ENCODE data around the gene ANO1. TPM values are rescaled to one million over a fixed set of nuclear protein-coding genes. Genes with fewer than 3 reads are reported as not detected.

ANO1 gene
- total RNA-seq, 1 donor, result 0.36 TPM

DNA sequence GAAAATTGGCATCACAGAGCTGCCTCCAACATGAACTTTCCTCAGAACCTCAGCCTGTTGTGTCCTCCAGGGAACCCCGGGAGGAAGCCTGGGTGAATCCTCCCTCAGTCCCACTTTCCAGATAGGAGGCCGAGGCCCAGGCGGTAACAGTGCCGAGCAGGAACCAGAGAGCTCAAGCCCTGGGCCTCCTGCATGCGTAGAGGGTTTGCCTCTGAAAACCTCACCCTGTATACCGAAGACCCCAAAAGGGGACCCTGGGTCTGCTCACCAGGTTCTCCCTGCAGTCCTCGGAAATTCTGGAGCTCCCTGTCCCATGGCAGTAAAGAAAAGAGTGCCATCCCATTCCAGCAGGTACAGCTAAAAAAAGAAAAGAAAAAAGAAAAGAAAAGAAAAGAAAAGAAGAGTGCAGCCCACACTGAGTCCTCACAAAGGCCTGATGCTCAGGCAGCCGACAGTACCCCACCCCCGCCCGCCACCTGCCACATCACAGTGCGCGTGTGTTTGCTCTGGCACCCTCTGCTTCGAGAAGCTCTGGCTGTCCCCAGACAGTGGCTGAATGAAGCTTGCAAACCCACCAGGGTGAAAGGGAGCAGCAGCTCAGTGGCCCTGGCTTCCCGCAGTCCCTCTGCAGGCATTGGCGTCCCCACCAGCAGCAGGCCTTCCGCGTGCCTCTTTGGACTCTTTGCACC lies 96.6 kb downstream of the ANO1 start:
- no peak for TF ChIP-seq CTCF (IDR thresholded peaks at IDR 0.05; ENCODE audit: insufficient read depth, low read length)
- no peak for DNase-seq (ENCODE audit: low read depth)

GRCh38 chr11:70175236-70175698 lies 97.2 kb downstream of the ANO1 start:
- DNase-seq (ENCODE audit: low read depth), result no peak
- TF ChIP-seq CTCF (IDR thresholded peaks at IDR 0.05; ENCODE audit: insufficient read depth, low read length), result no peak
- no peak overlapping the region for H3K4me3 ChIP-seq (ENCODE audit: low read depth, low read length)

More for the DNA sequence above, 96.6 kb downstream of the ANO1 start:
- H3K4me3 ChIP-seq (ENCODE audit: low read depth, low read length), result no peak overlapping the region

DNA sequence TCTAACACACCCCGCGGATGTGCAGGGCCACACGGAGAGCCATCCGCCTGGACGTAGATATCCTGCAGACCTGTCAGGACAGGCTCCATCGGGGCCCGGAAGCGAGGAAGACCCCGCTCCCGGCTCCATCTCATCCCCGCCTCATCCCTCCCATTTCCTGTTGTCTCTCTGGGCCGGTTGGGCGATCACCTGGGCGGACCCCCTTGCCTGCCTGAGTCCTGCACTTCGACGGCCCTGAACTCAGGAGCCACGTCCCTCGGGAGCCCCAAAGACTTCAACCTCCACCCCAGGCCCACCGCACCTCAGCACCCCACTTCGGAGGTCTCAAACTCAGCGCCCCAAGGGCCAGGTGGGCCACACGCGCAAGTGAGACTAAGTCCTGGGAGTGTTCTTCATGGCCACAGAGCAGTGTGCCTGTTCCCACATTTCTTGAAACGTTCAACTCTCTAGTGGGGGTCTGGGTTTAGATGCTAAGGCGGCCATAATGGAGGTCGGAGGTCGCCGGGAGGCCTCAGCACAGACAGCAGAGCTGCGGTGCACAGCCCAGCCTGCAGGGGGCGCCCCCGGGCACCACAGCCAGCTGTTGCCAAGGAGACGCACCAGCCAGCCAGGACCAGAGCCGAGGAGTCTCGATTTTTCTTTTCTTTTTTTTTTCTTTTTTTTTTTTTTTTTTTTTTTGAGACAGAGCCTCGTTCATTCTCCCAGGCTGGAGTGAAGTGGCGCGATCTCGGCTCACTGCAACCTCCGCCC lies 99.0 kb downstream of the ANO1 start:
- no peak overlapping the region for H3K4me3 ChIP-seq (ENCODE audit: low read depth, low read length)
- TF ChIP-seq CTCF (IDR thresholded peaks at IDR 0.05; ENCODE audit: insufficient read depth, low read length), result peak; percentile 52
- DNase-seq (ENCODE audit: low read depth), result no peak

DNA sequence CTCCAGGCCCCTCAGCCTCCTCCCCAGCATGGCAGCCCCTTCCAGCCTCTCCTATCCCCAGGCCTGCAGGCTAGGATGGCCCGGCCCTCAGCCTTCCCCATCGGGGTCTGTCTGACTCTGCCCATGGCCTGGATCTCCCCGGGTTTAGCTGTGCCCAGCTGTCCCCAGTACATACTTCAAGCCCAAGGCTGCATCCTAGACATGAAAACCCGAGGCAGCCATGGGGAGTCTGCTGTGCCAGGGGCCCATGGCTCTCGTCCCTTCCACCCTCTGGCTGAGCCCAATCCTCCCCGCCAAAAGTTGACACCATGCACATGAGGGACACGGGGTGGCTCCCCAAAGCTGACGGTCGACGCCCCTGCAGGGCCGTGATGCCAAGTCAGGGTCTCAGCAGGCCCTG lies 102.8 kb downstream of the ANO1 start:
- TF ChIP-seq CTCF (IDR thresholded peaks at IDR 0.05; ENCODE audit: insufficient read depth, low read length), result no peak
- H3K4me3 ChIP-seq (ENCODE audit: low read depth, low read length), result no peak overlapping the region
- DNase-seq (ENCODE audit: low read depth), result no peak

DNA sequence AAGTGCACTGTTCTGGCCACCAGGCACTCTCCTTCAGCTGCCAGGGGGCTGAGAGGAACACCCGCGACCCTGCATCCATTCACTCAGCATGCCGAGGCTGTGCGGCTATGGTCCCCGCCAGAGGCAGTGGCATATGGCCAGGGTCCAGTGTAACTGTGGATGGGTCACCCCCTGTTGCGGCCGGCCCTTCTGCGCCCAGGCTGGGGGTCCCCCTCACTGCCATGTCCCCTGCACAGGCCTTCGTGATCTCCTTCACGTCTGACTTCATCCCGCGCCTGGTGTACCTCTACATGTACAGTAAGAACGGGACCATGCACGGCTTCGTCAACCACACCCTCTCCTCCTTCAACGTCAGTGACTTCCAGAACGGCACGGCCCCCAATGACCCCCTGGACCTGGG lies 104.1 kb downstream of the ANO1 start:
- no peak for DNase-seq (ENCODE audit: low read depth)
- no peak for TF ChIP-seq CTCF (IDR thresholded peaks at IDR 0.05; ENCODE audit: insufficient read depth, low read length)

DNA sequence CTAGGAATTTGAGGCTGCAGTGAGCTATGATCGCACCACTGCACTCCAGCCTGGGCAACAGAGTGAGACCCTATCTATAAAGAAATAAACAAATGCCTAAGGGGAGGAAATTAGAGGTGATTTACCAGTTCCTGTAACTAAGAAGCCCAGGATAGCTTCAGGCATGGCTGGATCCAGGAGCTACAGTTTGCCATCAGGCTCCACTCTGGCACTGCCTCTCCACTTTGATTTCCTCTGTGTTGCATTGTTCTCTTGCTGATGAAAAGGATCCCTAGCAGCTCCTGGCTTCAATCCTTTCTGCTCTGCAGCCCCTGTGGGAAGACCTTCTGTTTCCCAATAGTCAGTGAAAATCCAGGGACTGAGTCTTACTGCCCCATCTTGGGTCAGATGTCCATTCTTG lies 104.9 kb downstream of the ANO1 start:
- TF ChIP-seq CTCF (IDR thresholded peaks at IDR 0.05; ENCODE audit: insufficient read depth, low read length), result no peak
- H3K4me3 ChIP-seq (ENCODE audit: low read depth, low read length), result no peak overlapping the region
- no peak for DNase-seq (ENCODE audit: low read depth)

More for the DNA sequence above, 104.1 kb downstream of the ANO1 start:
- no peak overlapping the region for H3K4me3 ChIP-seq (ENCODE audit: low read depth, low read length)

Measured in fibroblast of the aortic adventitia (primary cell).